ENCODE measurements around the gene MADD. TPM values are rescaled to one million over a fixed set of nuclear protein-coding genes. Genes with fewer than 3 reads are reported as not detected.

Gene MADD
- total and polyA plus RNA-seq, 2 donors (not counting 3 experiments of a cell fraction or from before 2014, with no cell fraction given) = 35.3 to 36.8 TPM

GRCh38 chr11:47356129-47356997, 86.4 kb downstream of the MADD start:
- no peak overlapping the region for H3K4me3 ChIP-seq (replicated peaks in 1 of 3; ENCODE audit: insufficient read depth in 1 of 3, low read depth in 1 of 3, low read length in 3 of 3)
- no peak overlapping the region for H3K27ac ChIP-seq (ENCODE audit: insufficient read depth, low read depth, low read length)
- no peaks in the 10 kb centered on the region for H3K9me3 ChIP-seq (replicated peaks; ENCODE audit: control insufficient read depth, insufficient read depth, low read length)
- DNase-seq (ENCODE audit: low read depth, low spot score) (no peak), FAIRE-seq (no peak)
- H3K4me1 ChIP-seq (ENCODE audit: control insufficient read depth, extremely low read depth, insufficient read depth, low read length) = no peaks in the 10 kb centered on the region
- H2AFZ ChIP-seq (ENCODE audit: low read depth, low read length) = no peak overlapping the region
- intact Hi-C loops (cut with micrococcal nuclease) (no loop called here), dilution Hi-C loops (cut with MboI; ENCODE audit: extremely low pct_ligation_motif_present, low sequenced_read_pairs) (no loop called here)
- no TSS peak for BruUV-seq (replicated peaks)
- no peaks in the 10 kb centered on the region for H3K79me2 ChIP-seq (ENCODE audit: control insufficient read depth, insufficient read depth, low read length)
- H3K4me2 ChIP-seq (ENCODE audit: insufficient read depth, low read length) = no peak overlapping the region
- H3K36me3 ChIP-seq (ENCODE audit: control insufficient read depth in 2 of 2, extremely low read depth in 1 of 2, insufficient read depth in 2 of 2, low read length in 2 of 2) = no peaks in the 10 kb centered on the region
- no peaks in the 10 kb centered on the region for H3K27me3 ChIP-seq (ENCODE audit: control insufficient read depth in 2 of 2, insufficient read depth in 2 of 2, low read length in 2 of 2)
- CTCF ChIA-PET = interaction anchor here (1.7 kb wide), 1 partner anchor 121 kb away, joined by 28 read pairs; no protein-coding TSS in a partner anchor
- no peaks in the 10 kb centered on the region for H4K20me1 ChIP-seq (replicated peaks; ENCODE audit: control insufficient read depth, extremely low read depth, insufficient read depth, low read length)
- no peak overlapping the region for H3K9ac ChIP-seq (replicated peaks; ENCODE audit: extremely low read depth, insufficient read depth, low read length)
- H3K9me1 ChIP-seq (replicated peaks; ENCODE audit: control insufficient read depth, extremely low read depth, insufficient read depth, low read length) = no peaks in the 10 kb centered on the region
- TF ChIP-seq MYC (IDR thresholded peaks at IDR 0.05; ENCODE audit: low read depth, low read length) = no peak
- peak; percentile 12 for TF ChIP-seq MAX (IDR thresholded peaks at IDR 0.05; ENCODE audit: insufficient read depth, insufficient read length)
- TF ChIP-seq CTCF (IDR thresholded peaks at IDR 0.05; ENCODE audit: extremely low read depth in 1 of 2, insufficient read depth in 1 of 2, low read depth in 1 of 2, low read length in 2 of 2) = no peak
- POLR2A ChIA-PET = no interaction called here

- Histone ChIP-seq H3K36me3 (ENCODE audit: control insufficient read depth in 2 of 2, extremely low read depth in 1 of 2, insufficient read depth in 2 of 2, low read length in 2 of 2) (no peaks in the 10 kb centered on the region), H3K9me3 (replicated peaks; ENCODE audit: control insufficient read depth, insufficient read depth, low read length) (no peaks in the 10 kb centered on the region), H3K9me1 (replicated peaks; ENCODE audit: control insufficient read depth, extremely low read depth, insufficient read depth, low read length) (no peaks in the 10 kb centered on the region), H3K27ac (ENCODE audit: insufficient read depth, low read depth, low read length) (no peak overlapping the region), H3K79me2 (ENCODE audit: control insufficient read depth, insufficient read depth, low read length) (no peaks in the 10 kb centered on the region), H3K9ac (replicated peaks; ENCODE audit: extremely low read depth, insufficient read depth, low read length) (no peak overlapping the region), H2AFZ (ENCODE audit: low read depth, low read length) (no peak overlapping the region), H3K4me3 (replicated peaks in 1 of 3; ENCODE audit: insufficient read depth in 1 of 3, low read depth in 1 of 3, low read length in 3 of 3) (no peak overlapping the region), H4K20me1 (replicated peaks; ENCODE audit: control insufficient read depth, extremely low read depth, insufficient read depth, low read length) (no peaks in the 10 kb centered on the region), H3K27me3 (ENCODE audit: control insufficient read depth in 2 of 2, insufficient read depth in 2 of 2, low read length in 2 of 2) (no peaks in the 10 kb centered on the region), H3K4me2 (ENCODE audit: insufficient read depth, low read length) (no peak overlapping the region), H3K4me1 (ENCODE audit: control insufficient read depth, extremely low read depth, insufficient read depth, low read length) (no peaks in the 10 kb centered on the region)
- no peak for FAIRE-seq
- no peak for TF ChIP-seq MYC (IDR thresholded peaks at IDR 0.05; ENCODE audit: low read depth, low read length)
- TF ChIP-seq GATA2 (IDR thresholded peaks at IDR 0.05; ENCODE audit: insufficient read depth, insufficient read length, low read depth, low read length) = no peak
- no peak for TF ChIP-seq FOS (IDR thresholded peaks at IDR 0.05; ENCODE audit: borderline replicate concordance, insufficient read depth, low read length)
- TF ChIP-seq POLR2AphosphoS5 (IDR thresholded peaks at IDR 0.05; ENCODE audit: insufficient read depth, low read depth, low read length) = no peak
- no peak for TF ChIP-seq POLR2A (IDR thresholded peaks at IDR 0.05; ENCODE audit: low read depth, low read length)
- TF ChIP-seq MAX (IDR thresholded peaks at IDR 0.05; ENCODE audit: insufficient read depth, insufficient read length) = no peak
- TF ChIP-seq CTCF (IDR thresholded peaks at IDR 0.05; ENCODE audit: extremely low read depth in 1 of 2, insufficient read depth in 1 of 2, low read depth in 1 of 2, low read length in 2 of 2) = no peak
- no peak for TF ChIP-seq EZH2 (IDR thresholded peaks at IDR 0.05; ENCODE audit: borderline replicate concordance, low read depth, low read length, severe bottlenecking)
- CTCF ChIA-PET = no interaction called here
- no peak for DNase-seq (ENCODE audit: low read depth, low spot score)
- dilution Hi-C loops (cut with MboI; ENCODE audit: extremely low pct_ligation_motif_present, low sequenced_read_pairs) (no loop called here), intact Hi-C loops (cut with micrococcal nuclease) (no loop called here)
- POLR2A ChIA-PET = no interaction called here
- no TSS peak for BruUV-seq (replicated peaks)
These were observed 87.0 kb downstream of the MADD start for GRCh38 chr11:47356998-47357329.

Measured in endothelial cell of umbilical vein (primary cell).